LoVo (cell line): ENCODE results near the gene KIZ.
"Not testable (repeated sequence)": the region's sequence is repeated elsewhere in the genome, so short reads cannot be mapped to it uniquely, and the experiment has no call there.

Experiments
- DNase-seq: peaks from one replicate; pipeline ENCODE4 v3.0.0-alpha.2; 2016; ENCODE audit warnings: low spot score

KIZ gene

GRCh38 chr20:21230686-21231085 is 104.8 kb downstream of the KIZ start:
- DNase-seq = no peak

GRCh38 chr20:21232546-21233280 is 106.8 kb downstream of the KIZ start:
- DNase-seq = no peak

GRCh38 chr20:21234324-21234723 is 108.4 kb downstream of the KIZ start:
- DNase-seq = no peak

- DNase-seq = no peak
Observed at GRCh38 chr20:21234806-21235483, 109.1 kb downstream of the KIZ start.

GRCh38 chr20:21235484-21236445 is 109.9 kb downstream of the KIZ start:
- DNase-seq = peak; percentile 67

GRCh38 chr20:21237956-21238799 is 112.3 kb downstream of the KIZ start:
- DNase-seq = no peak

GRCh38 chr20:21238818-21239536 is 113.1 kb downstream of the KIZ start:
- no peak for DNase-seq

GRCh38 chr20:21240394-21240793 is 114.5 kb downstream of the KIZ start:
- no peak for DNase-seq

GRCh38 chr20:21241406-21241805 is 115.5 kb downstream of the KIZ start:
- no peak for DNase-seq

- no peak for DNase-seq
Observed at GRCh38 chr20:21243811-21244210, 117.9 kb downstream of the KIZ start.

- no peak for DNase-seq
Observed at GRCh38 chr20:21244808-21245207, 118.9 kb downstream of the KIZ start.

- DNase-seq = no peak
Observed at GRCh38 chr20:21246161-21246560, 120.3 kb downstream of the KIZ start.

- not testable (repeated sequence) for DNase-seq
Observed at GRCh38 chr20:21247603-21248095, 121.8 kb downstream of the KIZ start.

- DNase-seq = no peak
Observed at GRCh38 chr20:21251278-21251677, 125.4 kb downstream of the KIZ start.

- no peak for DNase-seq
Observed at GRCh38 chr20:21257192-21257591, 131.3 kb downstream of the KIZ start.

- DNase-seq = no peak
Observed at GRCh38 chr20:21258411-21258810, 132.5 kb downstream of the KIZ start.

- no peak for DNase-seq
Observed at GRCh38 chr20:21259346-21259745, 133.5 kb downstream of the KIZ start.

- no peak for DNase-seq
Observed at GRCh38 chr20:21262812-21263211, 136.9 kb downstream of the KIZ start.

- no peak for DNase-seq
Observed at GRCh38 chr20:21265261-21266190, 139.6 kb downstream of the KIZ start.

GRCh38 chr20:21266191-21266536 is 140.3 kb downstream of the KIZ start:
- DNase-seq = no peak
